Measurements from ENCODE around the gene HTRA3.
"Not testable (repeated sequence)": the region's sequence is repeated elsewhere in the genome, so short reads cannot be mapped to it uniquely, and the experiment has no call there.

HTRA3 gene

GRCh38 chr4:8330821-8331574, 61.4 kb downstream of the HTRA3 start:
- DNase-seq, result no peak

- DNase-seq, result peak; percentile 5
Measured at GRCh38 chr4:8331575-8331955, 62.0 kb downstream of the HTRA3 start.

GRCh38 chr4:8332038-8332857, 62.7 kb downstream of the HTRA3 start:
- DNase-seq, result no peak

- no peak for DNase-seq
Measured at GRCh38 chr4:8332891-8333331, 63.4 kb downstream of the HTRA3 start.

- no peak for DNase-seq
Measured at GRCh38 chr4:8333726-8334460, 64.3 kb downstream of the HTRA3 start.

- no peak for DNase-seq
Measured at GRCh38 chr4:8334786-8335460, 65.4 kb downstream of the HTRA3 start.

GRCh38 chr4:8335848-8336247, 66.3 kb downstream of the HTRA3 start:
- no peak for DNase-seq

- peak; percentile 73 for DNase-seq
Measured at GRCh38 chr4:8336412-8337075, 67.0 kb downstream of the HTRA3 start.

GRCh38 chr4:8338351-8338961, 68.9 kb downstream of the HTRA3 start:
- DNase-seq, result peak; percentile 77

- DNase-seq, result no peak
Measured at GRCh38 chr4:8340781-8341241, 71.3 kb downstream of the HTRA3 start.

- DNase-seq, result not testable (repeated sequence)
Measured at GRCh38 chr4:8341281-8341680, 71.7 kb downstream of the HTRA3 start.

- no peak for DNase-seq
Measured at GRCh38 chr4:8341691-8342090, 72.1 kb downstream of the HTRA3 start.

- DNase-seq, result no peak
Measured at GRCh38 chr4:8342651-8343261, 73.2 kb downstream of the HTRA3 start.

GRCh38 chr4:8343262-8343966, 73.9 kb downstream of the HTRA3 start:
- no peak for DNase-seq

- no peak for DNase-seq
Measured at GRCh38 chr4:8343967-8344331, 74.4 kb downstream of the HTRA3 start.

- peak; percentile 54 for DNase-seq
Measured at GRCh38 chr4:8344377-8344776, 74.8 kb downstream of the HTRA3 start.

GRCh38 chr4:8345053-8345945, 75.7 kb downstream of the HTRA3 start:
- no peak for DNase-seq

GRCh38 chr4:8345946-8346814, 76.6 kb downstream of the HTRA3 start:
- DNase-seq, result no peak

Data from suppressor macrophage treated with lipopolysaccharide for 4 hours (primary cell).